KMS-11 (cell line): ENCODE measurements around the gene ARHGEF19.

Experiments
- H2AFZ ChIP-seq: fragments of 200-600 bp; sonication (generic); 2 replicates; pipeline ENCODE4 v1.6.1; 2016; ENCODE audit warnings: antibody characterized with exemption, mixed run types, low read depth
- H3K27ac ChIP-seq: fragments of 200-600 bp; sonication (generic); 2 replicates; pipeline ENCODE4 v1.6.1; 2016; ENCODE audit warnings: mild to moderate bottlenecking, mixed run types
- H3K27me3 ChIP-seq: fragments of 200-600 bp; sonication (generic); 2 replicates; pipeline ENCODE4 v1.6.1; 2017; ENCODE audit warnings: mild to moderate bottlenecking, low read depth, mixed run types, moderate library complexity; ENCODE audit not compliant: insufficient read depth
- H3K36me3 ChIP-seq: fragments of 200-600 bp; sonication (generic); 2 replicates; pipeline ENCODE4 v1.6.1; 2017; ENCODE audit warnings: mild to moderate bottlenecking, mixed run types; ENCODE audit not compliant: insufficient read depth
- H3K4me1 ChIP-seq: fragments of 200-600 bp; sonication (generic); 2 replicates; pipeline ENCODE4 v1.6.1; 2016; ENCODE audit warnings: mild to moderate bottlenecking, low read depth, mixed run types; ENCODE audit not compliant: poor library complexity, severe bottlenecking
- H3K4me2 ChIP-seq: fragments of 200-600 bp; sonication (generic); 2 replicates; pipeline ENCODE4 v1.7.0; 2016; ENCODE audit warnings: mild to moderate bottlenecking, mixed run types
- H3K4me3 ChIP-seq: fragments of 200-600 bp; sonication (generic); IDR thresholded peaks from 2 replicates; pipeline ENCODE4 v1.6.1; 2017; ENCODE audit warnings: low read depth, low read length, mixed read lengths; ENCODE audit not compliant: insufficient read depth
- H3K79me2 ChIP-seq: fragments of 200-600 bp; sonication (generic); 2 replicates; pipeline ENCODE4 v1.6.1; 2016; ENCODE audit warnings: low read depth, mixed run types; ENCODE audit not compliant: insufficient read depth
- H3K9ac ChIP-seq: fragments of 200-600 bp; sonication (generic); 2 replicates; pipeline ENCODE4 v1.6.1; 2016; ENCODE audit warnings: mild to moderate bottlenecking, mixed run types
- H4K20me1 ChIP-seq: fragments of 200-600 bp; sonication (generic); 2 replicates; pipeline ENCODE4 v1.6.1; 2016; ENCODE audit warnings: mild to moderate bottlenecking, mixed run types; ENCODE audit not compliant: insufficient read depth
- TF ChIP-seq, protein P1 (sequence below): fragments of 200-600 bp; sonication (generic); conservative IDR thresholded peaks from 2 replicates; pipeline ENCODE4 v1.6.1; 2017; ENCODE audit warnings: low read depth, mild to moderate bottlenecking, antibody characterized with exemption, low read length, moderate library complexity, mixed read lengths

The ARHGEF19 gene

GRCh38 chr1:16207318-16208269, 4.9 kb downstream of the ARHGEF19 start:
- peak overlapping the region; percentile 56 for H3K4me2 ChIP-seq
- H3K4me3 ChIP-seq = no peak overlapping the region
- no peaks in the 10 kb centered on the region for H4K20me1 ChIP-seq
- peak overlapping the region; percentile 91 for H3K27ac ChIP-seq
- H2AFZ ChIP-seq = peak overlapping the region; percentile 59
- H3K36me3 ChIP-seq = no peaks in the 10 kb centered on the region
- TF ChIP-seq, protein P1, sequence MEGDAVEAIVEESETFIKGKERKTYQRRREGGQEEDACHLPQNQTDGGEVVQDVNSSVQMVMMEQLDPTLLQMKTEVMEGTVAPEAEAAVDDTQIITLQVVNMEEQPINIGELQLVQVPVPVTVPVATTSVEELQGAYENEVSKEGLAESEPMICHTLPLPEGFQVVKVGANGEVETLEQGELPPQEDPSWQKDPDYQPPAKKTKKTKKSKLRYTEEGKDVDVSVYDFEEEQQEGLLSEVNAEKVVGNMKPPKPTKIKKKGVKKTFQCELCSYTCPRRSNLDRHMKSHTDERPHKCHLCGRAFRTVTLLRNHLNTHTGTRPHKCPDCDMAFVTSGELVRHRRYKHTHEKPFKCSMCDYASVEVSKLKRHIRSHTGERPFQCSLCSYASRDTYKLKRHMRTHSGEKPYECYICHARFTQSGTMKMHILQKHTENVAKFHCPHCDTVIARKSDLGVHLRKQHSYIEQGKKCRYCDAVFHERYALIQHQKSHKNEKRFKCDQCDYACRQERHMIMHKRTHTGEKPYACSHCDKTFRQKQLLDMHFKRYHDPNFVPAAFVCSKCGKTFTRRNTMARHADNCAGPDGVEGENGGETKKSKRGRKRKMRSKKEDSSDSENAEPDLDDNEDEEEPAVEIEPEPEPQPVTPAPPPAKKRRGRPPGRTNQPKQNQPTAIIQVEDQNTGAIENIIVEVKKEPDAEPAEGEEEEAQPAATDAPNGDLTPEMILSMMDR = no peak
- H3K27me3 ChIP-seq = no peaks in the 10 kb centered on the region
- peak overlapping the region; percentile 90 for H3K9ac ChIP-seq
- H3K79me2 ChIP-seq = no peaks in the 10 kb centered on the region
- peaks cover 6% of the 10 kb centered on the region for H3K4me1 ChIP-seq

- TF ChIP-seq, protein P1 = no peak
- no peak overlapping the region for H3K4me3 ChIP-seq
- peak overlapping the region; percentile 91 for H3K27ac ChIP-seq
- H3K4me1 ChIP-seq = peaks cover 6% of the 10 kb centered on the region
- H3K36me3 ChIP-seq = no peaks in the 10 kb centered on the region
- no peaks in the 10 kb centered on the region for H3K27me3 ChIP-seq
- H4K20me1 ChIP-seq = no peaks in the 10 kb centered on the region
- peak overlapping the region; percentile 56 for H3K4me2 ChIP-seq
- H2AFZ ChIP-seq = peak overlapping the region; percentile 59
- no peaks in the 10 kb centered on the region for H3K79me2 ChIP-seq
- H3K9ac ChIP-seq = peak overlapping the region; percentile 90
These were observed 5.7 kb downstream of the ARHGEF19 start for GRCh38 chr1:16206547-16207317.

GRCh38 chr1:16205891-16206546, 6.4 kb downstream of the ARHGEF19 start:
- Histone ChIP-seq H3K27ac (no peak overlapping the region), H4K20me1 (no peaks in the 10 kb centered on the region), H3K79me2 (no peaks in the 10 kb centered on the region), H2AFZ (peak overlapping the region; percentile 50; the same call in 1 of the 2 replicates), H3K4me1 (peaks cover 6% of the 10 kb centered on the region), H3K4me2 (peak overlapping the region; percentile 78), H3K27me3 (no peaks in the 10 kb centered on the region), H3K4me3 (no peak overlapping the region), H3K36me3 (no peaks in the 10 kb centered on the region), H3K9ac (no peak overlapping the region; the same call in 1 of the 2 replicates)
- TF ChIP-seq, protein P1 = no peak

GRCh38 chr1:16205334-16205671, 7.1 kb downstream of the ARHGEF19 start:
- Histone ChIP-seq H3K27me3 (no peaks in the 10 kb centered on the region), H3K9ac (no peak overlapping the region), H4K20me1 (no peaks in the 10 kb centered on the region), H3K27ac (no peak overlapping the region), H3K79me2 (no peaks in the 10 kb centered on the region), H3K36me3 (no peaks in the 10 kb centered on the region), H3K4me1 (peaks cover 6% of the 10 kb centered on the region), H3K4me3 (no peak overlapping the region), H3K4me2 (no peak overlapping the region), H2AFZ (no peak overlapping the region)
- TF ChIP-seq, protein P1 = no peak; the same call in 1 of the 2 replicates
